Measurements from ENCODE around the gene BLMH.

The BLMH gene

DNA sequence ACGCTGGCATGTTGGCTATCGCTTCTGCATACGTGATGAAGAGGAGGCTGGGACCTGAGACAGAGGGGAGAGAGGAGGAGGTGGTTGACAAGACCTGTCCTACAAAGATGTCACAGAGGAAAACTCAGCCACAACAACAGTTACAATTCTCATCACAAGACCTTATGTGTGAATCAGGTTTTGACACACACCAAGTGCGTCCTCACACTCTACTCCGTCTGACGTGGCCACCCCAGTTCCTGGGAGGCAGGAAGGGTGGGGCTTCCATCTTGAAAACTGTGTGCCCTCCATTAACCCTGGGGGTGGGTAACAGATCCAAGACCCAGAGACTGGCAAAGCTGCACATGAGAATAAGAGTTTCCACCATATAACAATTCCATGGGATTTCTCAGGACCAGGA is 80.4 kb downstream of the BLMH start:
- H2AFZ ChIP-seq (ENCODE audit: low read depth): no peak overlapping the region

DNA sequence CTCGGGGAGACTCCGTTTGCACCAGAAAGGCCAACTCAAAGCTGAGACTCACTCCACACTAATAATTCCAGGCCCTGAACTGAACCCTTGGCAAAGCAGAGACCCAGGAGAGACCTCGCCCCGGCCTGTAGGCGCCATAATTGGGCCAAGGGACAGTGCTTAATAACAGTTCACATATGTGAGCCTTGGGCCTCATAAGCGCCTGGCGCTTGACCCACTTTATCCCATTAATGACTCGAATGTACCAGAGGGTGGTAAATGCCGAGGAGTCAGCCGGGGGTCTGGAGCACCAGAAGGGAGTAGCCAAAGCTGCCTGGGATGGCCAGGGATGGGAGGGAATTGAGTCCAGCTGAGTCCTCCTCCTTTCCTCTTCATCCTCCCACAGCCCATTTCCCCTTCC is 80.8 kb downstream of the BLMH start:
- Histone ChIP-seq H3K27ac (no peak overlapping the region), H3K4me2 (no peak overlapping the region), H2AFZ (ENCODE audit: low read depth) (no peak overlapping the region), H4K20me1 (ENCODE audit: insufficient read depth) (no peaks in the 10 kb centered on the region), H3K9ac (no peak overlapping the region), H3K4me3 (IDR thresholded peaks at IDR 0.05; ENCODE audit: insufficient read depth, low read depth, low read length) (no peak overlapping the region), H3K4me1 (ENCODE audit: low read depth, poor library complexity, severe bottlenecking) (peaks cover 5% of the 10 kb centered on the region), H3K36me3 (ENCODE audit: insufficient read depth) (no peaks in the 10 kb centered on the region), H3K27me3 (ENCODE audit: insufficient read depth, low read depth) (no peaks in the 10 kb centered on the region), H3K79me2 (ENCODE audit: insufficient read depth, low read depth) (no peaks in the 10 kb centered on the region)
- TF ChIP-seq, protein P1, sequence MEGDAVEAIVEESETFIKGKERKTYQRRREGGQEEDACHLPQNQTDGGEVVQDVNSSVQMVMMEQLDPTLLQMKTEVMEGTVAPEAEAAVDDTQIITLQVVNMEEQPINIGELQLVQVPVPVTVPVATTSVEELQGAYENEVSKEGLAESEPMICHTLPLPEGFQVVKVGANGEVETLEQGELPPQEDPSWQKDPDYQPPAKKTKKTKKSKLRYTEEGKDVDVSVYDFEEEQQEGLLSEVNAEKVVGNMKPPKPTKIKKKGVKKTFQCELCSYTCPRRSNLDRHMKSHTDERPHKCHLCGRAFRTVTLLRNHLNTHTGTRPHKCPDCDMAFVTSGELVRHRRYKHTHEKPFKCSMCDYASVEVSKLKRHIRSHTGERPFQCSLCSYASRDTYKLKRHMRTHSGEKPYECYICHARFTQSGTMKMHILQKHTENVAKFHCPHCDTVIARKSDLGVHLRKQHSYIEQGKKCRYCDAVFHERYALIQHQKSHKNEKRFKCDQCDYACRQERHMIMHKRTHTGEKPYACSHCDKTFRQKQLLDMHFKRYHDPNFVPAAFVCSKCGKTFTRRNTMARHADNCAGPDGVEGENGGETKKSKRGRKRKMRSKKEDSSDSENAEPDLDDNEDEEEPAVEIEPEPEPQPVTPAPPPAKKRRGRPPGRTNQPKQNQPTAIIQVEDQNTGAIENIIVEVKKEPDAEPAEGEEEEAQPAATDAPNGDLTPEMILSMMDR (conservative IDR thresholded peaks at IDR 0.05; ENCODE audit: low read depth, low read length): no peak

More for the DNA sequence above, 80.4 kb downstream of the BLMH start:
- Histone ChIP-seq H3K4me1 (ENCODE audit: low read depth, poor library complexity, severe bottlenecking) (peaks cover 5% of the 10 kb centered on the region), H4K20me1 (ENCODE audit: insufficient read depth) (no peaks in the 10 kb centered on the region), H3K79me2 (ENCODE audit: insufficient read depth, low read depth) (no peaks in the 10 kb centered on the region), H3K27me3 (ENCODE audit: insufficient read depth, low read depth) (no peaks in the 10 kb centered on the region), H3K4me2 (no peak overlapping the region), H3K36me3 (ENCODE audit: insufficient read depth) (no peaks in the 10 kb centered on the region), H3K9ac (no peak overlapping the region), H3K4me3 (IDR thresholded peaks at IDR 0.05; ENCODE audit: insufficient read depth, low read depth, low read length) (no peak overlapping the region), H3K27ac (no peak overlapping the region)
- TF ChIP-seq, protein P1 (conservative IDR thresholded peaks at IDR 0.05; ENCODE audit: low read depth, low read length): no peak

DNA sequence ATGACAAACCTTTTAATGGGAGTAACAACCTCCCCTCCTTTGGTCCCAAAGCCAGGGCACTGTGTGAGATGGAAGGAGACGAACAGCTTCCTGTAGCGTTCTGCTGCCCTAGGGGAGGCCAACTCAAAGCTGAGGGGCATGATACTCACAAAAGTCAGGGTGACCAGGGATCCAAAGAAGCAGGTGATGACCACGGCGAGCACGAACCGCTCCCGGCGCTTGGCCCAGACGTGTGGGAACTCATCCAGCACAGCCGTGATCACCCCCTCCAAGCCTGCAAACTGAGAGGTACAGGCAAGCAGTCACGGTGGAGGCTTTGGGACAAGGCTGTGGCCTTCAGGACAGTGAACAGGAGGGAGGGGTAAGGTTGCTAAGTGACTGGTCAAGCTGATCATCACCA is 81.4 kb downstream of the BLMH start:
- Histone ChIP-seq H4K20me1 (ENCODE audit: insufficient read depth) (no peaks in the 10 kb centered on the region), H3K79me2 (ENCODE audit: insufficient read depth, low read depth) (no peaks in the 10 kb centered on the region), H3K9ac (no peak overlapping the region), H3K4me2 (no peak overlapping the region), H3K4me3 (IDR thresholded peaks at IDR 0.05; ENCODE audit: insufficient read depth, low read depth, low read length) (no peak overlapping the region), H3K27me3 (ENCODE audit: insufficient read depth, low read depth) (no peaks in the 10 kb centered on the region), H3K27ac (no peak overlapping the region), H3K36me3 (ENCODE audit: insufficient read depth) (no peaks in the 10 kb centered on the region), H2AFZ (ENCODE audit: low read depth) (no peak overlapping the region), H3K4me1 (ENCODE audit: low read depth, poor library complexity, severe bottlenecking) (peaks cover 5% of the 10 kb centered on the region)
- TF ChIP-seq, protein P1 (conservative IDR thresholded peaks at IDR 0.05; ENCODE audit: low read depth, low read length): no peak

DNA sequence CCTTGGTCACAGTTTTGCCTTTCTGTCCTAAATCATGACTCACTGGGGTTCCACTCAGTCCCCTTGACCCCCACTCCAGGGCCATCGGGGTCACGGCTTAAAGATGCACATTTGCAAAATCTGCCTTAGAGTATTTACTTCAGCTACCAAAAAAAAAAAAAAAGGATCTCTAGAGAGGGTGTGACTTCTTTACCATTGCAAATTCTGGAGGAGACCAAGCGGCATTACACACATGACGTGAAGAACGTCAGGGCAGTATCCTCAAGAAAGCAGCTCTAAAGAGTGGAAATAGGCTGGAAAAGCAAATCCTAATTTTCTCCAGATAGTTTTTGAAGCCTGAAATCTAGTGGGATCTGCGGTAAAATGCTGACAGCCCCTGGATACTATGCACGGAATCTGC is 81.8 kb downstream of the BLMH start:
- Histone ChIP-seq H3K27ac (no peak overlapping the region), H4K20me1 (ENCODE audit: insufficient read depth) (no peaks in the 10 kb centered on the region), H2AFZ (ENCODE audit: low read depth) (no peak overlapping the region), H3K4me2 (no peak overlapping the region), H3K36me3 (ENCODE audit: insufficient read depth) (no peaks in the 10 kb centered on the region), H3K9ac (no peak overlapping the region), H3K4me3 (IDR thresholded peaks at IDR 0.05; ENCODE audit: insufficient read depth, low read depth, low read length) (no peak overlapping the region), H3K4me1 (ENCODE audit: low read depth, poor library complexity, severe bottlenecking) (peaks cover 5% of the 10 kb centered on the region), H3K79me2 (ENCODE audit: insufficient read depth, low read depth) (no peaks in the 10 kb centered on the region), H3K27me3 (ENCODE audit: insufficient read depth, low read depth) (no peaks in the 10 kb centered on the region)
- TF ChIP-seq, protein P1 (conservative IDR thresholded peaks at IDR 0.05; ENCODE audit: low read depth, low read length): no peak
